ENCODE measurements around the gene TMSB4X.

Gene TMSB4X

DNA sequence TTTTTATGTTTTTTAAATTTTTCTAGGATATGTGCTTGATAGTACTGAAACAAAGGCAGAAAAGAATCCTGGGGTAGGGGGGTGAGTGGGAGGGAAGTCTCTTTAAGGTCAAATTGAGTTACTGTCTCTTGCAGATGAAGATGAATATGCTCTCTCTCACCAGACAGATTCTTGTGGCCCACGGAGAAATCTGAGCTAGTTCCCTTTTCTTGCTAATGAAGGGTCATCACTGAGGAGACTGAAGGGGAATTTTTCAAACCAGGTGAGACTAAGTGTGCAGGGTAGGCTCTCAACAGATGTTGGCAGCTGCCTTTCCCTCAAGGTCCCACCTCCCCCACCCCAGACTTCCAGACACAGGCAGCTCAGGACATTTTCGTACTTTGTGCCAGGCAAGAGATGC lies 48.0 kb downstream of the TMSB4X start:
- DNase-seq (ENCODE audit: low read depth in 3 of 3, low spot score in 1 of 3) = no peak

DNA sequence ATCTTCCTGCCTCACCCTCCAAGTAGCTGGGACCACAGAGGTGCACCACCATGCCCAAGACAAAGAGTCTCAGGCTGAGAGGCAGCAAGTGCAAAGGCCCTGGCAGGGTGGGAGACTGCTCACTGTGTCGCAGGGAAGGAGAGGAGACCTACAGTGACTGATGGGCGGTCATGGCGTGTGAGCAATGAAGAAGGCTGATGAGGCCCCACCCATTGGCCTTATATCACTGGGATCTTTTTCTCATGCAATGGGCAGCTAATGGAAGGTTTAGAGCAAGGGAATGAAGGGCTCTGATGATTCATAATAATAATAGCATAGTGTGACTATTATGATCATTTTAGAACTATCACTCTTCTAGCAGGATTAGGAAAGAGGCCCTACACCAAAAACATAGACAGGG lies 48.7 kb downstream of the TMSB4X start:
- no peak for DNase-seq (ENCODE audit: low read depth in 3 of 3, low spot score in 1 of 3)

DNA sequence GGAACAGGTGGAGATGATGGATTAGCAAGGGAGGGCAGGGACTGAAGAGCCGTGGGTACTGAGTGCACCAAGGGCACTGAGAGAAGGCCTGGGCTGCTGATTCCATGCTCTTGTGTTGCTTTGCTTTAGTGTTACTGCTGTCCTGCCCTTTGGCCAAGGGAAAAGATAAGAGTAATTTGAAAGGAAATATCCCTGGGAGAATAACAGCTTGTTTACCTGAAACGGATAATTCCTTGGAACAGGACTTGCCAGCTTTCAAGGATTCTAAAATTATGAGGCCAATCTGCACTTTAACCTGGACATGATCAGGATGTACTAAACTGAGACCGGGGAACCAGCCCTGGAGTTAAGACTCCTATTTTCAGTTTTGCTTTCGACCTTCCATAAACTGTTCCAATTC lies 49.1 kb downstream of the TMSB4X start:
- DNase-seq (ENCODE audit: low read depth in 3 of 3, low spot score in 1 of 3) = no peak

GRCh38 chrX:13024986-13025385 lies 50.1 kb downstream of the TMSB4X start:
- no peak for DNase-seq (ENCODE audit: low read depth in 3 of 3, low spot score in 1 of 3)
